PFSK-1 (cell line): Measurements from ENCODE around the gene RMDN3.

ENCODE experiments used
- POLR2AphosphoS5 ChIP-seq: IDR thresholded peaks from 2 replicates; pipeline ENCODE4 v1.6.1; 2012; ENCODE audit warnings: low read depth, mild to moderate bottlenecking, control low read depth, low read length, moderate library complexity
- REST ChIP-seq, 2 experiments: IDR thresholded peaks; 2 replicates each; pipeline versions ENCODE4 v1.6.1 to v1.8.0; 2011 to 2012; ENCODE audit warnings: low read depth in 2 of 2, low read length in 2 of 2, control low read depth in 1 of 2, inconsistent platforms in 1 of 2, mild to moderate bottlenecking in 1 of 2, moderate library complexity in 1 of 2; ENCODE audit not compliant: insufficient read depth in 1 of 2

GRCh38 chr15:40714144-40714543 lies 40.9 kb downstream of the RMDN3 start:
- no peak for TF ChIP-seq REST (IDR thresholded peaks at IDR 0.05; ENCODE audit: insufficient read depth in 1 of 2, low read depth in 2 of 2, low read length in 2 of 2)
- no peak for TF ChIP-seq POLR2AphosphoS5
